HG03280 (cell line): ENCODE data around the gene TSPAN31.
A peak's percentile ranks its signal among the peaks of the same experiment; 100 is the strongest.

Experiments
- ATAC-seq: cut with Tn5 transposase; IDR thresholded peaks from one replicate; pipeline ENCODE4 v1.9.1; 2021; ENCODE audit warnings: mild to moderate bottlenecking, moderate library complexity; ENCODE audit not compliant: unreplicated experiment

The TSPAN31 gene

DNA sequence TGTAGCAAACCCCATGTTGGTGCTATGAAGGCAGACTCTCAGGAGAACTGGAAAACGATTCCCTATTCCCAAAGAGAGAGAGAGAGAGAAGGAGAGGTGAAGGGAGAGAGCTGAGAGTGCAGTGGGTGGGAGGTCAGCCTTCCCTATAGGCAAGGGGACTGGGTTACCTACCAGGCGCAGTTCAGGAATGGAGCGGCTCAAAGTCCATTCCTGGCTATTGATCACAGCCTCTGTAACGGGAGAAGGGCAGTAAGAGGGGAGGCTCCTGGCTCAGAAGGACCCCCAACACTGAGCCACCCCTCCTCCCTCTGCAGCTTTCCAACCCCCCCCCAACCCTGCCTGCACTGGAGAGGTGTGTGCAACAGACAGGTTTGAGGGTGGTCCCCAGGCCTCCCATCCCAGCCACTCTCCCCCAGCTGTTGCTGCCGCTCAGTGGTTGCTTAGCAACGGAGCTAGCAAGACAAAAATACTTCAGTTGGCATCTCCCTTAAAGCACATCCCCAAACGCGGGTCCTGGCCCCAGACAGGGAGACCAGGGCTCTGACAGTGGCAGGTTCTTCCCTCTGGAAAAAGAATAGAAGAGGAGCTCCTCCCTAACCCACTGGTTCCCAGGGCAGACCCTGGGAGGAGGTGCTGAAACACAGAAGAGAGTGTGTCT lies 9.5 kb upstream of the TSPAN31 start:
- no peak for ATAC-seq

DNA sequence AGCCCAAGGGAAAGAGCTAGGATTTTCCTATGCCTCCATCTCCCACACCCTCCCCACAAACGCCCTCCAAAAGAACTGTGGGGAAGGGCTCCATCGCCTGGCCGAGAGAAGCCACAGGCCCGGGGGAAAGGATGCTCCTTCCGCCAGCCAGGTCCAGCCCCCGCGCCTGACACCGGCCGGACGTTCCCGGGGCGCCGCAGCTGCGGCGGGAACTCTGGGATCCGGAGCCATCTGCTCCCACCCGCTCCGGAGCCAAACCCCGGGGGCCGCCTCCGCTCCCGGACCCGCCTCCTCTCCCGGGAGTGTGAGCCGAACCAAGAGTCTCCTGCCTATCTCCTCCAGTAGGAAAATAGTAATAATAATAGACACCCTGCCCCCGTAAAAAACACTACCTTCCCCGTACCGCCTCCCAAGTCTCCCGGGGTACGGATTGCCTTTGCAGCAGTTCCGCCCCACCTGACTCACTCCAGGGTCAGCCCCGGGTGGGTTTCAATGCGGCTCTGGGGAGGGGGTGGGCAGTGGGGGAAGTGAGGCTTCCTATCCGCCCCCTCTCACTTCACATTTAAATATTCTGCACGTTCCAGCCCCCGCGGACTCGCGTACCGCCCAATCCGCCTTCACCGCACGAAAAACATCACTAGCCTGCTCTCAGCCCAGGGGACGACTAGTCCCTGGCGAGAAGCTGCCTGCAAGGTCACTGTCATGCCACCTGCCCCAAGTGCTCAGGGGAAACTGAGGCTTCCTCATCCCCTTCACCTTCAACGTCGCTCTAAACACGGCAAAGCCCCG lies 8.7 kb upstream of the TSPAN31 start:
- ATAC-seq, result no peak

GRCh38 chr12:57736741-57737466 lies 7.9 kb upstream of the TSPAN31 start:
- no peak for ATAC-seq

- no peak for ATAC-seq
These were observed 7.1 kb upstream of the TSPAN31 start for GRCh38 chr12:57737467-57738460.

DNA sequence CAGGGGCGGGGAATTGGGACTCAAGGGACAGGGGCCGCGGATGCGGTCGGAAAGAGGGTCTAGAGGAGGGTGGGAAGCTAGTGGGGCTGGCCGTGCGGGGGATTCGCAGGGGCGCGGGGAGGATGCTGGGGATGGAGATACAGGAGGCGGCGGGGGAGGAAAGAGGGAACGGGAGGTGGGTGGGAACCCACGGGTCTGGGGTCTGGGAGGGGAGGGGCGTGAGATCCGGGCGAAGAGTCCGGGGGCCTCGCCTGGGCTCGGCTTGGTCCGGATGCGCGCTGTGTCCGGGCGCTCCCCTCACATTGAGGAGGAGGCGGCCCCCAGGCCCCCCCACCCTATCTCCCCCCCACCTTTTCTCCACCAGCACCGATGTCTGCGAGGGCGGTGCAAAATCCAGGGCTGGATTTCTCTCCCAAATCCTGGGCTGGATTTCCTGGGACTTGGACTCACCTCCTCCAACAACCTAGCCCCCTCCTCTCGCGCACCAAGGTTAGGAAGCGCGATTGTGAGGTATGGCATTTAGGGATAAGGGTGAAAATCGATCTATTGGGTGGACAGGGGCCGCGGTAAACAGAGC lies 6.1 kb upstream of the TSPAN31 start, which contains the start of gene AGAP2:
AGAP2 (minus strand) TSS at position 82 of the 577 bp plus-strand sequence. CDS start 496 bp downstream, outside the sequence.
- no peak for ATAC-seq

DNA sequence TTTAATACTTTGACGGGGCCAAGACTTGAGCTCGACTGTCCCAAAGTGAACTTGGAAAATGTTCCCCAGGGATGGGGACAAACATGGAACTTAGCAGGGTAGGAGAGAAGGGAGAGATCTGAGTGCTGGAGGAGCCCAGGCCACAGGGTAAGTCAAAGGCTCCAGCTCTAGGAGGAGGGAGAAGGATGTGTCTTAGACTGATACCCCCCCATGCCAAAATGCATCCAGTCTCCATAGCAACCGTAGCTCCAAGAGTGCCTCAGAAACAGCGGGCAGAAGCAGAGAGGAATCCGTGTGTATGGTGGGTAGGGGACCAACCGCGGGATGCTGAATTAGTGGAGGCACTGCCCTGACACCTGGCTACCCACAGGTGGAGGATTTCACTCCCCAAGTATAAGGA lies 5.5 kb upstream of the TSPAN31 start:
- no peak for ATAC-seq

DNA sequence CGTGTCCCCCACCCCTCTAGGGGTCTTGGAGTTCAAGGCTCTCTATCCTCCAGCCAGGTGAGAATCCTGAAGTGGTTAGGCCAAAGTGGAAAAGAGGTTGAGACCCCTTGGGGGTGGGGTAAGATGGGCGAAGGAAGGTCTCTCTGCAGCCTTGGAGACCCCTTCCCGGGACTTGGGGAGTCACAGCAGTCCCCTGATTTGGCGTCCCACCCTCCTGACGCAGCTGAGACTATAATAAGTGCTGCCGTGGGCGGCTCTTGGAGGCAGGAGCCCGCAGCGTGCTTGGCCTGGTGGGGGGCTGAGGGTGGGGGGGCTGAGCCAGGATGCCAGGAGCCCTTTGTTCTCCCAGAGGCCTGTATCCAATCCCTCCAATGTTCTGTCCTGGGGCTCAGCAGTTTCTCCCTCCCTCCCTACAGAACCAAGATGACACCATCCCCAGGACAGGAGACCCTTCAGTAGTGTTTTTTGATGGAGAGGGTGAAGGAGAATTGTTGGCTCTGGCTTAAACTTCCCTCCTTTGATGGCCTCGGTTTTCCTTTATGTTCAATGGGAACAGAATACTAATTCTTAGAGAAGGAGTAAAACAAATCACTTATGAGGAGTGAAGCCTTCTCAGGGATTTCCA lies 4.8 kb upstream of the TSPAN31 start:
- no peak for ATAC-seq

DNA sequence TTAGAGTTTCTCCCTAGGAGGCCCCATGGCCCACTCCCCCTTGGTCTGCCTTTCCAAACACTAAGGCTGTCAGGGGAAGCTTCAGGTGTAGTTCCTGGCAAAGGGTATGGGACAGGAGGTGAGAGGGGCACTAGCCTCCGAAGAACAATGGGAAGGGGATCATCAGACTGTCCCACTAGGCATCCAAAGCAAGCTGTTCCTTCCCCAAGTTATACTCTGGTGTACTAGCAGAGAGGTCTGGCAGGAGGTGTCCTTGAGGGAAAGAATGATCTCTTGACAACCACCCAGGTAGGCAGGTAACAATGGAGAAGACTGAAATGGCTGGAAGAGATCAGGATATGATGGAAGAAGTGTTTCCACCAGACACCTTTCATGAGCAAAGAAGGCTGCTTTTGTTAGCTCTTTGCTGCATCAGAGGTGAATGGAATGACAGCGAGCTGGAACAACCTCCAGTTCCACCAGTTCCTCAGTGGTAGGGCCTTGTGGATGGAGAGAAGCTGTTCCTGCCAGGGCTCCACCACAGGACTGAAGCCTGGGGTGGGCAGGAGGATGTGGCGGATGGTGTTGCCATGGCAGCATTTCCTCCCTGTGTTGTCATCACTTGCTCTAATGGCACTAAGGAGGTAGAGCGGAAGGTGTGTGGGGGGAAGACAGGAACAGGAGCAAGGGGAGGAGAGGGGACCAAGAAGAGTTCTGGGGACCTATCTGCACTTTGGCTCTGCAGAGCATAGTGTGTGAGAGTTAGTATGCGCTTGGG lies 4.0 kb upstream of the TSPAN31 start:
- ATAC-seq, result peak; percentile 47

GRCh38 chr12:57741413-57741789 lies 3.4 kb upstream of the TSPAN31 start:
- ATAC-seq, result no peak

- ATAC-seq, result peak; percentile 55
These were observed 2.7 kb upstream of the TSPAN31 start for GRCh38 chr12:57741844-57742738.

DNA sequence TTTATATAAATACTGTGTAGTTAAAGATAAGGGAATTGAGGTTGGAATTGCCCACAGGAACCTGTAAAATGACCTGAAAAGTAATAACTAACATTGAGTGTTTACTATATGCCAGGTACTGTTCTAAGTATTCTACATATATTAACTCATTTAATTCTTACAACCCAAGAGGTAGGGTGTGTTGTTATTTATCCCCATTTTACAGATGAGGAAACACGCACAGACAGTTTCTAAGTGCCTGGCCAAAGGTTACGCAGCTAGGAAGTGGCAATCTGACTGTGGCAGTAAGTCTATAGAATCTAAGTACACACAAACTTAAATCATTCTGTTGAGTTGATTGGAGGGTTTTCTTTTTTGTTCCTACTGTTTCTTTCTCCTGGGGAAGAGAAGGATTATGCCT lies 1.1 kb upstream of the TSPAN31 start:
- ATAC-seq, result no peak

- ATAC-seq, result peak; percentile 36
These were observed 554 bp upstream of the TSPAN31 start for GRCh38 chr12:57744194-57744776.

GRCh38 chr12:57745485-57745881 lies 644 bp downstream of the TSPAN31 start:
- no peak for ATAC-seq

DNA sequence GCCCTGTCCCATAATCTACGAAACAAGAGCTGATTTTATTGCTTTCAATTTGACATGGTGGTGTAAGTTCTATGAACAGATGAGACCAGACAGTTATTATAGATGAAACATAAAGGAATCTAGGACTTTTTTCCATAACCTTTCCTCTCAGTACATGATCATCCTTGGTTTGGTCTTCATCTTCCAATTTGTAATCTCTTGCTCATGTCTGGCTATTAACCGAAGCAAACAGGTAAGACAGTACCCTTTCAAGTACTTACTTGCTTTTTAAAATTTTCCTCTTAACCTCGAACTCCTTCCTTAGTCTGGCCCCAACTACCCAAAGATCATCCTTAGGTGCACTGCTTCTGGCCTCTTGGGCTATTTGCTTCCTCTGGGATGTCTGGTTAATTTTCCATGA lies 1.2 kb downstream of the TSPAN31 start:
- no peak for ATAC-seq

GRCh38 chr12:57749061-57749460 lies 4.2 kb downstream of the TSPAN31 start:
- no peak for ATAC-seq

- no peak for ATAC-seq
These were observed 6.0 kb downstream of the TSPAN31 start for GRCh38 chr12:57750561-57751431.

DNA sequence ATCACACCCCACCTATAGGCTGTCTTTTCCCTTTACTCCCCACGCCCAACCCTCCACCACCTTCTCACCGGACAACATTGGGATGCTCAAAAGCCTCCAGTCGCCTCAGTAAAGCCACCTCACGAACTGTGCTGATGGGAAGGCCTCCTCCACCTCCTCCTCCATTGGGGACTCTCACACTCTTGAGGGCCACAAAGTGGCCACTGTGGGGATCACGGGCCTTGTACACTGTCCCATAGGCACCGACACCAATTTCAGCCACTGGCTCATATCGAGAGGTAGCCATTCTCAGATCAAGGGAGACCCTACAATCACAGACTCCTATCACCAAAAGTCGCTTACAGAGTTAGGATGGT lies 6.6 kb downstream of the TSPAN31 start:
- no peak for ATAC-seq
